A172 (cell line): ENCODE data around the gene PRR22. TPM values are rescaled to one million over a fixed set of nuclear protein-coding genes. Genes with fewer than 3 reads are reported as not detected.
"Not testable (repeated sequence)": the region's sequence is repeated elsewhere in the genome, so short reads cannot be mapped to it uniquely, and the experiment has no call there.

ENCODE experiments used
- DNase-seq: peaks from one replicate; pipeline ENCODE4 v3.0.0-alpha.2; 2015; ENCODE audit warnings: low spot score
- total RNA-seq: library from RNA; depleted of rRNA; stranded (reverse); fragments of >200 nt; shearing (Covaris generic); gene quantifications from 2 replicates; pipeline ENCODE4 v1.2.3, GENCODE V29; 2014; rRNA removed

The PRR22 gene
- total RNA-seq, 1 experiment from 2014 or later = 0.41 TPM

DNA sequence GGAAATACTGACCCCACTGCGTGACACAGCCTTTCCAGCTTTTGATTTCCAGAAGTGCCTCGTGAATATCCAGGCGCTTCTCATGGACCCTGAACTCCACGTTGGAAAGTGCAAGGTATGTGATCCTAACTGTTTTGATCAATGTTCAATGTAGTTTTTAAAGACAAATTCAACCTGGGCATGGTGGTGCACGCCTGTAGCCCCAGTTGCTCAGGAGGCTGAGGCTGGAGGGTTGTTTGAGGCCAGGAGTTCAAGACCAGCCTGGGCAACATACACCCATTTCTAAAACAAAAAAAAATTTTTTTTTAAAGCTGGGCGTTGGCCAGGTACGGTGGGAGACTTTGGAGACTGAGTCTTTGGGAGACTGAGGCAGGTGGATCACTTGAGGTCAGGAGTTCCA is 32.8 kb downstream of the PRR22 start:
- no peak for DNase-seq

DNA sequence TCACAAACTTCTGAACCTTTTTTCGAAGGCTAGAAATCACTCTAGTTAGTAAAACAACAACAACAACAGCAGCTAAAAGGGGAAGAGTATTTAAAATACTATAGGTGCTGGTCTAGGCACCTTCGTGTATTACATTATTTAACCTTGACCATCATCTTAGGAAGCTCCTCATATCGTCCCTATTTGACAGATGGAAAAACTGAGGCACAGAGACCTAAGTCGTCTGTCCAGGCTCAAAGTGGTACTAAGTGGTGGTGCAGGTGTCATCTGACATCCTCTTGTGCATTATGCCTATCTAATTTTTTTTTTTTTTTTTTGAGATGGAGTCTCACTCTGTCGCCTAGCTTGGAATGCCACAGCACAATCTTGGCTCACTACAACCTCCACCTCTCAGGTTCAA is 35.0 kb downstream of the PRR22 start:
- DNase-seq = no peak

DNA sequence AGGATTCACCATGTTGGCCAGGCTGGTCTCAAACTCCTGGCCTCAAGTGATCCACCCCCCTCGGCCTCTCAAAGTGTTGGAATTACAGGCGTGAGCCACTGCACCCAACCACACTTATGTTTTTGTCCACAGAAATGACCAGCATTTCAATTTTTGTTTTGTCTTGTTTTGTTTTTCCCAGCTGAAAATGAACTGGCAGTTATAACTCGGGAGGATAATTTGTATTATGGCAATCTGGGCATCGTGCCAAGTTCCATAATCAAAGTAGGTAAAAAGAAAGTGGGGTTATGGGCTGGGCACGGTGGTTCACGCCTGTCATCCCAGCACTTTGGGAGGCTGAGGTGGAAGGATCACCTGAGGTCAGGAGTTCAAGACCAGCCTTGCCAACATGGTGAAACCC is 35.6 kb downstream of the PRR22 start:
- not testable (repeated sequence) for DNase-seq

DNA sequence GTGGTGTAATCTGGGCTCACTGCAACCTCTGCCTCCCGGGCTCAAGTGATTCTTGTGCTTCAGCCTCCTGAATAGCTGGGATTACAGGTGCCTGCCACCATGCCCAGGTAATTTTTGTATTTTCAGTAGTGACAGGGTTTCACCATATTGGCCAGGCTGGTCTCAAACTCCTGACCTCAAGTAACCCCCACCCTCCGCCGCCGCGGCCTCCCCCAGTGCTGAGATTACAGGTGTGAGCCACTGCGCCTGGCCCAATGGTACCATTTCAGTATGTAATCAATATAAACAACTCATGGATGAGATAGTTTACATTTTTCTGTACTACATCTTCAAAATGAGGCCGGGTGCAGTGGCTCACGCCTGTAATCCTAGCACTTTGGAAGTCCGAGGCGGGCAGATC is 39.5 kb downstream of the PRR22 start:
- not testable (repeated sequence) for DNase-seq

DNA sequence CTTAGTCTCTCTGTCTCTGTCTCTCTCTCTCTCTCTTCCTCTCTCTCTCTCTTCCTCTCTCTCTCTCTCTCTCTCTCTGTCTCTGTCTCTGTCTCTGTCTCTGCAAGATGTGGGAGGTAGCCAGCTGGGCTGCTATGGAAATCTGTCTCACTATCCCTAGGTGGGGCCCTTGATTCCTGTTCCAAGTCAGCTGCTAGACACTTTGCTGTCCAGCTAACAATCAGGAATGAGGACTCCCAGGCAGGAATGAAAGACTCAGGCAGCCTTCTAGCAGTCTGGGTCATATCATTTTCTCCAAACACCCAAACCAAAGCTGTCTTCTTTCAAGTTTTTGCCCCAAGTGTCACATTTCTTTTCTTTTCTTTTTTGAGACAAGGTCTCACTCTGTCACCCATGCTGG is 40.9 kb downstream of the PRR22 start:
- no peak for DNase-seq

DNA sequence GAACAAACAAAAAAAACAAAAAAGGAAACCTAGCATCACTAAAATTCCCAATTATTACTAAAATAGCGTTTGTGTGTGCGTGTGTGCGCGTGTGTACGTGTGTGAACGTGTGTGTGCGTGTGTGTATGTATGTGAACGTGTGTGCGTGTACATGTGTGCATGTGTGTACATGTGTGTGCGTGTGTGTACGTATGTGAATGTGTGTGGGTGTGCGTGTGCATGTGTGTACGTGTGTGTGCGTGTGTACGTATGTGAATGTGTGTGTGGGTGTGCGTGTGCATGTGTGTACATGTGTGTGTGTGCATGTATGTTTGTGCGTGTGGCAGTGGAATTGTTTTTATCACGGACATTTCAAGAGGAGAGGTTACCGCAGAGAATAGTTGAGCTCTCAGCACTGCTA is 42.5 kb downstream of the PRR22 start:
- DNase-seq = no peak

DNA sequence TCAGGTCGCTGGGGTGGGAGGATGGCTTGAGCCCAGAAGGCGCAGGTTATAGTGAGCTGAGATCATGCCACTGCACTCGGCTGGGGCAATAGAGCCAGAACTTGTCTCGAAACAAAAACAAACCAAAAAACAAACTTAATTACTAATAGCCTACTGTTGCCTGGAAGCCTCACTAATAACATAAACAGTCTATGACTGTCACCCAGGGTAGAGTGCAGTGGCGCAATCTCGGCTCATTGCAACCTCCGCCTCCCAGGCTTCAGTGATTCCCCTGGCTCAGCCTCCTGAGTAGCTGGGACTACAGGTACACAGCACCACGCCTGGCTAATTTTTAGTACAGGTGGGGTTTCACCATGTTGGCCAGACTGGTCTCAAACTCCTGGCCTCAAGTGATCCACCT is 46.1 kb downstream of the PRR22 start:
- DNase-seq = no peak

DNA sequence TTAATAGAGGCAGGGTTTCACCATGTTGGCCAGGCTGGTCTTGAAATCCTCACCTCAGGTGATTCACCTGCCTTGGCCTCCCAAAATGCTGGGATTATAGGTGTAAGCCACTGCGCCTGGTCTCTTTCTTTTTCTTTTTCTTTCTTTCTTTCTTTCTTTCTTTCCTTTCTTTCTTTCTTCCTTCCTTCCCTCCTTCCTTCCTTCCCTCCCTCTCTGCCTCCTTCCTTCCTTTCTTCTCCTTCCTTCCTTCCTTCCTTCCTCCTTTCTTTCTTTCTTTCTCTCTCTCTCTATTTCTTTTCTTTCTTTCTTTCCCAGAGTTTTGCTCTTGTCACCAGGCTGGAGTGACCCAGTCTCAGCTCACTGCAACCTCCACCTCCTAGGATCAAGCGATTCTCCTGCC is 51.4 kb downstream of the PRR22 start:
- not testable (repeated sequence) for DNase-seq

Other genes starting within 250 kb of the PRR22 start
- 0.50 and 1.8 TPM in 2 replicates for gene TINCR, start 216.8 kb downstream of the PRR22 start, total RNA-seq
- gene SAFB2, start 162.0 kb downstream of the PRR22 start, total RNA-seq = 18.5 and 22.4 TPM in 2 replicates
- gene SAFB, start 161.7 kb downstream of the PRR22 start, total RNA-seq = 25.7 and 31.5 TPM in 2 replicates
- 49.6 and 81.0 TPM in 2 replicates for gene MICOS13, start 104.2 kb downstream of the PRR22 start, total RNA-seq
- 24.1 and 58.4 TPM in 2 replicates for gene HSD11B1L, start 103.7 kb downstream of the PRR22 start, total RNA-seq
- gene RPL36, start 94.5 kb downstream of the PRR22 start, total RNA-seq = 782 and 864 TPM in 2 replicates
- gene LONP1, start 64.6 kb downstream of the PRR22 start, total RNA-seq = 120 and 153 TPM in 2 replicates
- gene CATSPERD, start 64.1 kb downstream of the PRR22 start, total RNA-seq = not detected in 2 replicates
- gene DUS3L, start 6.4 kb upstream of the PRR22 start, total RNA-seq = 56.0 and 76.7 TPM in 2 replicates
- 1.4 TPM in 1 of 2 replicates, not detected in the other for gene NRTN, start 20.3 kb upstream of the PRR22 start, total RNA-seq
- gene FUT6, start 55.0 kb upstream of the PRR22 start, total RNA-seq = not detected in 2 replicates
- gene FUT3, start 66.7 kb upstream of the PRR22 start, total RNA-seq = not detected in 2 replicates
- not detected in 2 replicates for gene FUT5, start 85.8 kb upstream of the PRR22 start, total RNA-seq
- 208 and 242 TPM in 2 replicates for gene NDUFA11, start 119.0 kb upstream of the PRR22 start, total RNA-seq
- gene VMAC, start 120.1 kb upstream of the PRR22 start, total RNA-seq = 3.0 and 3.2 TPM in 2 replicates
- gene CAPS, start 129.5 kb upstream of the PRR22 start, total RNA-seq = 12.0 and 15.0 TPM in 2 replicates
- 88.2 and 89.7 TPM in 2 replicates for gene RANBP3, start 193.4 kb upstream of the PRR22 start, total RNA-seq